ACC112 (cell line): Measurements from ENCODE around the gene DLG2.

Experiments
- H2AFZ ChIP-seq: fragments of 200-600 bp; sonication (generic); one replicate; pipeline ENCODE4 v1.6.0; 2017; ENCODE audit warnings: antibody characterized with exemption, low read length; ENCODE audit not compliant: unreplicated experiment
- H3K27ac ChIP-seq: fragments of 200-600 bp; sonication (generic); 2 replicates; pipeline ENCODE4 v1.5.1; 2014; ENCODE audit warnings: low read depth, mild to moderate bottlenecking, antibody characterized with exemption, low read length, moderate library complexity
- H3K27me3 ChIP-seq: fragments of 200-600 bp; sonication (generic); 2 replicates; pipeline ENCODE4 v1.6.1; 2014; ENCODE audit warnings: mild to moderate bottlenecking, antibody characterized with exemption, low read length, moderate library complexity, mixed read lengths; ENCODE audit not compliant: insufficient read depth
- H3K36me3 ChIP-seq: fragments of 200-600 bp; sonication (generic); 2 replicates; pipeline ENCODE4 v1.6.1; 2016; ENCODE audit warnings: mild to moderate bottlenecking, antibody characterized with exemption, low read length, moderate library complexity, mixed read lengths; ENCODE audit not compliant: insufficient read depth
- H3K4me1 ChIP-seq: fragments of 200-600 bp; sonication (generic); one replicate; pipeline ENCODE4 v1.6.1; 2016; ENCODE audit warnings: low read length, mixed read lengths; ENCODE audit not compliant: insufficient read depth, unreplicated experiment, control insufficient read depth
- H3K4me3 ChIP-seq: fragments of 200-600 bp; sonication (generic); 2 replicates; pipeline ENCODE4 v1.5.1; 2014; ENCODE audit warnings: mild to moderate bottlenecking, low read depth, low read length
- H3K79me2 ChIP-seq: fragments of 200-600 bp; sonication (generic); one replicate; pipeline ENCODE4 v1.6.0; 2016; ENCODE audit warnings: low read length; ENCODE audit not compliant: control insufficient read depth, unreplicated experiment, insufficient read depth

Gene DLG2

GRCh38 chr11:83908298-83908856 is 1718.8 kb downstream of the DLG2 start:
- Histone ChIP-seq H3K27ac (no peak overlapping the region), H3K4me1 (no peaks in the 10 kb centered on the region), H3K36me3 (no peaks in the 10 kb centered on the region), H3K27me3 (no peaks in the 10 kb centered on the region), H3K79me2 (no peaks in the 10 kb centered on the region), H2AFZ (no peak overlapping the region), H3K4me3 (no peak overlapping the region)

GRCh38 chr11:83895516-83895915 is 1731.6 kb downstream of the DLG2 start:
- Histone ChIP-seq H3K4me3 (no peak overlapping the region), H2AFZ (no peak overlapping the region), H3K4me1 (no peaks in the 10 kb centered on the region), H3K27ac (no peak overlapping the region), H3K79me2 (no peaks in the 10 kb centered on the region), H3K27me3 (no peaks in the 10 kb centered on the region), H3K36me3 (no peaks in the 10 kb centered on the region)

- H3K27ac ChIP-seq = no peak overlapping the region
- H2AFZ ChIP-seq = no peak overlapping the region
These were observed 1745.7 kb downstream of the DLG2 start for GRCh38 chr11:83881428-83881827.

GRCh38 chr11:83871054-83871453 is 1756.1 kb downstream of the DLG2 start:
- no peaks in the 10 kb centered on the region for H3K4me1 ChIP-seq
- no peak overlapping the region for H3K27ac ChIP-seq
- no peaks in the 10 kb centered on the region for H3K36me3 ChIP-seq
- peaks cover 3% of the 10 kb centered on the region; the same call in 1 of the 2 replicates for H3K27me3 ChIP-seq
- H2AFZ ChIP-seq = no peak overlapping the region
- no peak overlapping the region for H3K4me3 ChIP-seq
- no peaks in the 10 kb centered on the region for H3K79me2 ChIP-seq

More at GRCh38 chr11:83881428-83881827, 1745.7 kb downstream of the DLG2 start:
- no peaks in the 10 kb centered on the region for H3K27me3 ChIP-seq
- H3K4me1 ChIP-seq = no peaks in the 10 kb centered on the region
- no peaks in the 10 kb centered on the region for H3K36me3 ChIP-seq
- H3K79me2 ChIP-seq = no peaks in the 10 kb centered on the region
- no peak overlapping the region for H3K4me3 ChIP-seq

DNA sequence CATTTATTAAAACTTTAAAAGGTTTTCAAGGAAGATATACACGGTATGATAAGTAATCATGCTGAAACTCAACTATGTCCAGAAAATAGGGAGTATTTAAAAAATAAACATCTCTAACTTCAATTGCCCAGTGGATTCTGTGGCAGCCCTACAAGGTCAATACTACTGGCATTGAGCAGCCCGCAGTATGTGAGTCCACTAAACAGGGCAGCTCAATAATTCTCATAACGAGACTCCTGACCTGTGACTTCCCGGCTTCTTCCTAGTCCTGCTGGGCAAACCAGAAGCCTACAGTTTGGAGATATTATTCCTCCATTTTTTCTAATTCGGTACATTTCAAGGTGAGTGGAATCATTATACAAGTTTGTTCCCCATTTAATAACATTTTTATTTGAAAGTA is 1760.5 kb downstream of the DLG2 start:
- Histone ChIP-seq H3K79me2 (no peaks in the 10 kb centered on the region), H3K27ac (no peak overlapping the region), H3K4me3 (no peak overlapping the region), H2AFZ (no peak overlapping the region), H3K4me1 (no peaks in the 10 kb centered on the region), H3K36me3 (no peaks in the 10 kb centered on the region), H3K27me3 (peaks cover 3% of the 10 kb centered on the region; the same call in 1 of the 2 replicates)

- Histone ChIP-seq H2AFZ (no peak overlapping the region), H3K27ac (no peak overlapping the region), H3K27me3 (peaks cover 3% of the 10 kb centered on the region; the same call in 1 of the 2 replicates), H3K4me3 (no peak overlapping the region), H3K36me3 (no peaks in the 10 kb centered on the region), H3K79me2 (no peaks in the 10 kb centered on the region), H3K4me1 (no peaks in the 10 kb centered on the region)
These were observed 1761.3 kb downstream of the DLG2 start for GRCh38 chr11:83865636-83866461.

- Histone ChIP-seq H3K27me3 (no peaks in the 10 kb centered on the region), H2AFZ (no peak overlapping the region), H3K27ac (no peak overlapping the region), H3K36me3 (no peaks in the 10 kb centered on the region), H3K4me3 (no peak overlapping the region), H3K4me1 (no peaks in the 10 kb centered on the region), H3K79me2 (no peaks in the 10 kb centered on the region)
These were observed 1762.6 kb downstream of the DLG2 start for GRCh38 chr11:83864412-83865057.

- no peak overlapping the region for H2AFZ ChIP-seq
- H3K4me3 ChIP-seq = no peak overlapping the region
- no peaks in the 10 kb centered on the region for H3K36me3 ChIP-seq
- no peaks in the 10 kb centered on the region for H3K79me2 ChIP-seq
- no peaks in the 10 kb centered on the region for H3K27me3 ChIP-seq
- H3K4me1 ChIP-seq = no peaks in the 10 kb centered on the region
- no peak overlapping the region for H3K27ac ChIP-seq
These were observed 1763.9 kb downstream of the DLG2 start for GRCh38 chr11:83863272-83863671.

DNA sequence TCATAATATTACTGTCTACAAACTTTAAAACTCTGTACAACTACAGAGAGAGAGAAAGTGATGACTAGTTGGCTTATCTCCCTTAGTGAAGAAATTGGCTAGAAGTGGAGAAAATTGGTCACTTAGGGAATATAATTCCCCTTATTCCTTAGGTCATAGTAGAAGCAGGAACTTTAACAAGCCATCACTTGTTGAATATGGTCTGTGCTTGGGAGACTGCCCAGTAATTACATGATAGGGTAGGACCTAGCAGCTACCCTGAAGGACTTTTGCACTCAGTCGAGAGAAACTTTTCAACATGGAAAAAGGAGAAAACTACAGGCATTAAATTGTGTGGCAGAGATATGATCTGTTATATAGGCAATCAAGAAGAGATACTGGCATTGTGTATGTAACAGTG is 1764.5 kb downstream of the DLG2 start:
- Histone ChIP-seq H3K4me1 (no peaks in the 10 kb centered on the region), H3K79me2 (no peaks in the 10 kb centered on the region), H2AFZ (no peak overlapping the region), H3K4me3 (no peak overlapping the region), H3K27me3 (no peaks in the 10 kb centered on the region), H3K27ac (no peak overlapping the region), H3K36me3 (no peaks in the 10 kb centered on the region)

DNA sequence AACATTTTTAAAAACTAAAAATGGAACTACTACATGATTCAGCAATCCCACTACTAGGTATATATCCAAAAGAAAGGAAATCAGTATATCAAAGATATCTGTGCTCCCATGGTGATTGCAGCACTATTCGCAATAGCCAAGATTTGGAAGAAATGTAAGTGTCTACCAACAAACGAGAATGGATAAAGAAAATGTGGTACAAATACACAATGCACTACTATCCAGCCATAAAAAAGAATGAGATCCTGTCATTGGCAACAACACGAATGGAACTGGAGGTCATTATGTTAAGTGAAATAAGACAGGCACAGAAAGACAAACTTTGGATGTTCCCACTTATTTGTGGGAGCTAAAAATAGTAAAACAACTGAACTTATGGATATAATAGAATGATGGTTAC is 1765.1 kb downstream of the DLG2 start:
- H3K36me3 ChIP-seq = no peaks in the 10 kb centered on the region
- no peak overlapping the region for H3K27ac ChIP-seq
- no peak overlapping the region for H3K4me3 ChIP-seq
- H3K4me1 ChIP-seq = no peaks in the 10 kb centered on the region
- H3K27me3 ChIP-seq = no peaks in the 10 kb centered on the region
- H2AFZ ChIP-seq = no peak overlapping the region
- no peaks in the 10 kb centered on the region for H3K79me2 ChIP-seq
